HL-60/S4 treated with phorbol 12-myristate 13-acetate at 8.2 ng/mL for 4 days and 3 days (cell line): ENCODE data around the gene GYG2.

Source experiments
- in situ Hi-C: fragments of 300-500 bp; cut with MboI; formaldehyde crosslinking; loops from 2 replicates; pipeline ENCODE4 v1.15.0; 2022; ENCODE audit warnings: low sequenced_read_pairs

GYG2 gene

GRCh38 chrX:2812161-2812907, 16.4 kb upstream of the GYG2 start:
- in situ Hi-C loops: loop anchor here (25.0 kb wide), 1 partner anchor 175 kb away; no protein-coding TSS in a partner anchor

- in situ Hi-C loops: loop anchor here (25.0 kb wide), 1 partner anchor 180 kb away; no protein-coding TSS in a partner anchor
Observed at GRCh38 chrX:2817036-2817435, 11.7 kb upstream of the GYG2 start.

- in situ Hi-C loops: loop anchor here (25.0 kb wide), 1 partner anchor 182 kb away; no protein-coding TSS in a partner anchor
Observed at GRCh38 chrX:2819345-2820135, 9.2 kb upstream of the GYG2 start.

- in situ Hi-C loops: loop anchor here (25.0 kb wide), 1 partner anchor 183 kb away; no protein-coding TSS in a partner anchor
Observed at GRCh38 chrX:2820136-2820771, 8.5 kb upstream of the GYG2 start.

DNA sequence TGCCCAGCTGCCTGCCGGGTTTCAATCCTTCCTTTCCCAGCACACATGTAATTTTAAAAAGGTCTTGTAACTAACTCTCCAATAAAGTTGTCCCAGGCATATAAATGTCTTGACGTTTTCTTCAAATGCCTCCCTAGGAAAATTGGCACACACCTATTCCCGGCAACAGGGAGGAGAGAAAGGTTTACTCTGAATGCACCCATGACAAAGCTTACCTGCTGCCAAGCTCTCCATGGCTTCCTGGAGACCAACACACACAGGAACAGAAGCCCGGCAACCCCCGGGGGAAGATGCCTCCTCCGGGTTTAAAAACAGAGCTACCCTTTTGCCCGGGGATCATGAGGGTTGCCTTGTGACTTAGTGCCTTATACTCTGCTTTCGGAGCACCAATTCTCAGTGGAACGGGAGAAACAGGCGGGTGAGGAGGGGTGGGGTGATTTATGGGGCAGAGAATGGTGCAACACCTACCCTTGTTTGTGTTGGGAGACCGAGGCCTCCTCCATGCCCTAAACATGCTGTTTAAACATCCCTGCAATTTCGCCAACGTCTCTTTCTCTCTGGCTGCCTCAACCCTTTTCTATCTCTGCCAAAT, 4.8 kb upstream of the GYG2 start:
- in situ Hi-C loops: loop anchor here (25.0 kb wide), 1 partner anchor 187 kb away; no protein-coding TSS in a partner anchor

DNA sequence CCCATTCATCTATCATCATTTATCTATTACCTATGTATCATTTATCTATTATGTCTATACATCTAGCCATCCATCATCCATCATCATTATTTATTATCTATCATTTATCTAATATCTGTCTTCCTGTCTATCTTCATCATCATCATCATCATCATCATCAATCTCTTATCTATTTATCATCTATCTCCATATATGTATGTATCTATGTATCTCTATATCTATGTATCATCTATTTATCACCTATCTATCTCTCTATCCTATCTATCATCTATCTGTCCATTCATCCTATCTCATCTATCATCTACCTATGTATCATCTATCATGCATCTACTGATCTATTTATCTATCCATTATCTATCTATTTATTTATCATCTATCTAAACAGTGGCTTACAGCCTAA, 3.8 kb upstream of the GYG2 start:
- in situ Hi-C loops: loop anchor here (25.0 kb wide), 1 partner anchor 188 kb away; no protein-coding TSS in a partner anchor

GRCh38 chrX:2828959-2829411, 255 bp downstream of the GYG2 start:
- in situ Hi-C loops: no loop called here

DNA sequence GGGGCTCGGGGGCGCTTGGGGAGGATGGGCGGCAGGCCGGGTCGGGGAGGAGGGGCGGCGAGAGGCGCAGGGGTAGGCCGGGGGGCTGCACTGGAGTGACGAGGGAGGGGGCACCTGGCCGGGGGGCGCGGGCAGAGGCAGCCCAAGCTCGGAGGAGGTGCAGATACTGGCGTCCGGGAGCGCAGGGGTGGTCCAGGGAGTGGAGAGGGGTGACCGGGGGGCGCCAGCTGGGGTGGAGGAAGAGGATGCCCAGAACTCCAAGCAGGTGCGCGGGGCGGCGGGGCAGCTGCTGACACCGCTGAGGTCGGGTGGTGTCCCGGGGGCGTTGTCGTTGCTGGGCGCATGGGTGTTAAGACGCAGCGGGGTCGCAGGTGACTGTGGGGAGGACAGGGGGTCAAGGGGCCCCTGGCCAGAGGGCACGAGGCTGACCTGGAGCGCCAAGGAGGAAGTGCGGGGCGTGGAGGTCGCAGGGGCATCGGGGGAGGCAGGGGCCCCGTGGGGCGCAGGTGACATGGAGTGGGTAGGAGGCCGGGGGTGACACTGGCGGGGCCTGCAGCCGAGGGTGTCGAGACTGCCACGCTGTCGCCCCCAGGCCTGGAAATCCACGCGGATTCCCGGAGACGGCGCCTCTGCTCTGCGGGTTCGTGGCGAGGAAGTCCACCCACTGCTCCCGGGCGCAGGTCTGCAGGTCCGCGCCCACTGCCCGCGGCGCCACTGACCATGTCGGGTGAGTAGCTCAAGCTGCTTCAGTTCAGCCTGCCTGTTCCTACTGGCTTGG, 928 bp downstream of the GYG2 start:
- in situ Hi-C loops: no loop called here

DNA sequence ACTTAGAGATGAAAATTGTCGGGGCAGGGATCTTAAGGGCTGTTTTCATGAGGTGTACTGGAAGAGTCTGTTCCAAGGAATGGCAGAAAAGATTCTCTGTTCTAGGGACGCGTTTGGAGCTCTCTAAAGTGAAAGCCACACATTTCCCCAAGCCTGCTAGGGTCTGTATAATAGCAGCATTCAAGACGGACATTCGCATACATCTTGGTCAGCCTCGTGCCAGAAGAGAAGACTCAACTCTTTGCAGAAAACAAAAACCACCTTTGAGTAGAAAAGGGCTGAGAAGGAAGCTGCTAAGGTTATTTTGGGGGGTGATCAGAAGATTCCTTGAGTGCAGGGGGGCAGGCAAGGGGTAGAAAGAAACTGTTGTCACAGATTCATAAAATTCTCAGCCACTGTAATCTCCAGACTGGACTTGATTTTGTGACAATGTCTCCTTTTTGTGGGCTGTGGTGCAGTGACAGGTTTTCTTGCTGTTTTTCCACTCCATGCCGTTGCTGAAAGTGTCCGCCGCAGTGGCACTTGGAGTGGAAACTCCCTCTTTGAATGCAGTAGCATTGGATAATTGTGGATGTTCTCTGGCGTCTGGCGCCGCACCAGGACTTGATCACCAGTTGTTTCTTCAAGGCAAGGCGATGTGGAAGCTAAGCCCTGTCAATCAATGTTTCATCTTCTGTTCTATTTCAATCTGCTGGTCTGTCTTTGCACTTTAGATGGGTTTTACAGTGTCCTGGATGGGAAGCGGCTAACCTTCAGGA, 2.9 kb downstream of the GYG2 start:
- in situ Hi-C loops: no loop called here

- in situ Hi-C loops: no loop called here
Observed at GRCh38 chrX:2837961-2838360, 9.2 kb downstream of the GYG2 start.

GRCh38 chrX:2840961-2841360, 12.2 kb downstream of the GYG2 start:
- in situ Hi-C loops: no loop called here

GRCh38 chrX:2841537-2841936, 12.8 kb downstream of the GYG2 start:
- in situ Hi-C loops: no loop called here

GRCh38 chrX:2846992-2847391, 18.3 kb downstream of the GYG2 start:
- in situ Hi-C loops: no loop called here

DNA sequence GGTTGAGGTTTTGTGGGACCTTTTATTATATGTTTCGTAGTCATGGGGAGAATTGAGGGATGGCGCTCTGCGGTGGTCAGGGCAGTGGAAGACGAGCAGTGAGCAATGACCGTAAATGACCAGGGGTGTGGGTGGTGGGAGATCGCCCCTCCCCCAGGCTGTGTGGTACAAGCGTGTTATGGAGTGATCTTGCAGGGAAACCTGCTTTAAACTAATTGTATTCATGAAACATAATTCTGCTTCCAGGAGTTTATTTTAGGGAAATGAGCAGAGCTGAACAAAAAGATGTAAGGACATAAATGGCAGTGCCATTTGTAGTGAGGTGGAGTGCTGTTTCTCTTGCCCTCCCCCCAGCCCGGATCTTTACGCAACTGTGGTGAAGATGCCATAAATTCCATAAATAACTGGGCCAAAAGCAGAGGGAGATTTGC, 20.2 kb downstream of the GYG2 start:
- in situ Hi-C loops: no loop called here

- in situ Hi-C loops: no loop called here
Observed at GRCh38 chrX:2854918-2855317, 26.2 kb downstream of the GYG2 start.

DNA sequence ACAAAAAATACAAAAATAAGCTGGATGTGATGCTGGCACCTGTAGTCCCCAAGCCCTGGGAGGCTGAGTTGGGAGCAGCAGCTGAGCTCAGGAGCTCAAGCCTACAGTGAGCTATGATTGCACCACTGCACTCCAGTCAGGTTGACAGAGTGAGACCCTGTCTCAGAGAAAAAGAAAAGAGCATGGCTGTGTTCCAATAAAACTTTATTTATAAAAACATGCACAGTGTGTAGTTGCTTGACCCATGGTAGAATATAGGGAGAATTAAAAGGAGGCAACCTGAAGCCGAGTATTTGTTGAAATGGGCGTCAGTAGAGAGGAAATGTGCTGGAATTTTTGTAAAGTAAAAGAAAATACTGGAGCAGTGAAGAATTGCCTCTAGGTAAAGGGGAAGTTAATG, 27.0 kb downstream of the GYG2 start:
- in situ Hi-C loops: no loop called here

DNA sequence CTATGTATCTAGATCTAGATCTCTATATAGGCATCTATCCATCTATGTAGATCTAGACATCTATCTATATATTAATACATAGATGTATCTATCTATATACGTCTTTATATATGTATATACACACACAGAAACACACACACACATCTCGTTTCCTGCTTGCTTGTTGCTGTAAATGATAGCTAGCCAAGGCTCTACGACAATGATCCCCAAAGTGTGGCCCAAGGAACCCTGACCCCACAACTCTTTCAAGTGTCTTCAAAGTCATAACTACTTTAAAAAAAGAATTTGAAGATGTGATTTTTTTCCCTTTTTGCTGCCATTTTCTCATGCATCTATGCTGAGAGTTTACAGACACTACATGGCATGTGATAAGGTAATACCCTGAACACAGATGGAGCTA, 28.8 kb downstream of the GYG2 start:
- in situ Hi-C loops: no loop called here

DNA sequence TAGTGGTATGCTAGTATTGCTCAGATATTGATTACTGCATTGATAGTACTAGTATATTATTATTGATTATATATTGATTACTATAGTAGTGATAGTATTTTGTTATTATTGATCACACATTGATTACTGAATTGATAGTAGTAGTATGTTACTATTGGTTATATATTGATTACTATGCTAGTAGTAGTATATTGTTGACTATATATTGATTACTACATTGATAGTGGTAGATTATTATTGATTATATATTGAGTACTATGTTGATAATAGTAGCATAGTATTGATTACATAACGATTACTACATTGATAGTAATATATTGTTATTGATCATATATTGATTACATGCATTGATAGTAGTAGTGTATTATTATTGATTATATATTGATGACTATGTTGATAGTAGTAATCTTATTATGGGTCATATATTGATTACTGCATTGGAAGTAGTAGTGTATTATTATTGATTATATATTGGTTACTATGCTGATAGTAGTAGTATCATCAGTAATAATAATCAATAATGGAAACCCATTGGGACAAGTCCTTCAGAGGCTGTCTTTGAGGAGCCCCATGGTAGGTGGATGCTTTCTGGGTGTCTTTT, 30.6 kb downstream of the GYG2 start:
- in situ Hi-C loops: no loop called here

DNA sequence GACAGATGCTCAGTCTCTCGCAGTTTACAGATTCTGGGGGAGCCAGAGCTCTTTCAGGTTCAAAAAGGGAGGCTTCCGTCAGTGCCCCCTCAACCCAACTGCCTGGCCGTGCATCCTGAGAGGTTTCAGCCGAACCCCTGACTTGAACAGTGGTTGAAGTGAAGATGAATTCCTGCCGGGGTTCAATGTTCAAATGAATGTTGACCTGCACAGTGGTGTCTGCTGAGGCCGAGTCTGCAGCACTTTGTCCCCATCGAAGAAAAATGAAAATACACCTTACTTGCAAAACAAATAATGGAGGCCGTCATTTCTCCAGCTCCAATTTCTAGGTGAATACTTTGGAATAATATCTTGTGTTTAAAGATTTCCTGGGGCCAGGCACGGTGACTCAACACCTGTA, 33.7 kb downstream of the GYG2 start:
- in situ Hi-C loops: no loop called here
